ENCODE data around the gene VGF. TPM values are rescaled to one million over a fixed set of nuclear protein-coding genes. Genes with fewer than 3 reads are reported as not detected.

The VGF gene
- total RNA-seq, 1 experiment from 2014 or later, result 11.2 TPM

DNA sequence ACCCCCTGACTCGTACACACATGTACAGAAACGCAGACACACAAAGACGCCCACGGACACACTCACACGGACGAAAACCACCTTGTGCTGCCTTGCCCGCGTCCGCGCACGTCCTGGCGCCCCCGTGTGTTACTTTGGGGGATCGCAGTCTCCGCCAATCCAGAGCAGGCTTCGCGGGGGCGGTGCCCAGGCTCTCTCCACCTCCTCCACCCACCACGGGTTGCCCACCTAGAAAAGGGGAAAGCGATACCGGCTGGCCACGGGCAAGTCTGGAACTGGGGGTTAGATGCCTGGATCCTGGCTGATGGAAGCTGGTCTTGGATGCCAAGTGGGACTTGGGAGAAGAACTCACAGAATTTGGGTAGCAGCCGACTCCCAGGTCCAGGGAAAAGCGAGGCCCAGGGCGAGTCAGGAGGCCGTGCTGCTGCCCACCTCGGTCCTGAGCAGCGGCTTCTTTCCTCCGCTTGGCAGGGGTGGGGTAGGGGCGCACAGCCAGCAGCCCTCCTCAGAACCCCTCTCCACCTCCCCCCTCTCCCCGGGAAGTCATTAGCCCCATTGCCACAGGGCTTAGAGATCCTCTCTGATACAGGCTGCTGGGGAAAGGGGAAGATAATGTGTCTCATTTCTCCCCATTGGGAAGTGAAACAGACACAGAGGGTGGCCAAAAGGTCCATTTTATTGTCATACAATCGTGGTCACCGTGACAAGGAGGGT is 4.6 kb upstream of the VGF start:
- Mint-ChIP-seq H3K4me3 (ENCODE audit: unreplicated experiment) (peak overlapping the region; percentile 29), H3K27ac (ENCODE audit: low read depth, unreplicated experiment) (peak overlapping the region; percentile 71), H3K9me3 (ENCODE audit: unreplicated experiment) (no peaks in the 10 kb centered on the region), H3K4me1 (ENCODE audit: insufficient read depth, unreplicated experiment) (peaks cover 50% of the 10 kb centered on the region), H3K36me3 (ENCODE audit: insufficient read depth, unreplicated experiment) (peaks cover 4% of the 10 kb centered on the region), H3K27me3 (ENCODE audit: insufficient read depth, unreplicated experiment) (peaks cover 98% of the 10 kb centered on the region)
- BruUV-seq (replicated peaks), result no TSS peak
- POLR2A ChIA-PET, result interaction anchor here (1.6 kb wide), 1 partner anchor 26 kb away, joined by 6 read pairs; no protein-coding TSS in a partner anchor
- CTCF ChIA-PET, result interaction anchor here (0.6 to 2.8 kb wide), 11 partner anchors 15 to 113 kb away, joined by 3 to 31 read pairs (median 4); no protein-coding TSS in a partner anchor
- TF ChIP-seq, protein P1, sequence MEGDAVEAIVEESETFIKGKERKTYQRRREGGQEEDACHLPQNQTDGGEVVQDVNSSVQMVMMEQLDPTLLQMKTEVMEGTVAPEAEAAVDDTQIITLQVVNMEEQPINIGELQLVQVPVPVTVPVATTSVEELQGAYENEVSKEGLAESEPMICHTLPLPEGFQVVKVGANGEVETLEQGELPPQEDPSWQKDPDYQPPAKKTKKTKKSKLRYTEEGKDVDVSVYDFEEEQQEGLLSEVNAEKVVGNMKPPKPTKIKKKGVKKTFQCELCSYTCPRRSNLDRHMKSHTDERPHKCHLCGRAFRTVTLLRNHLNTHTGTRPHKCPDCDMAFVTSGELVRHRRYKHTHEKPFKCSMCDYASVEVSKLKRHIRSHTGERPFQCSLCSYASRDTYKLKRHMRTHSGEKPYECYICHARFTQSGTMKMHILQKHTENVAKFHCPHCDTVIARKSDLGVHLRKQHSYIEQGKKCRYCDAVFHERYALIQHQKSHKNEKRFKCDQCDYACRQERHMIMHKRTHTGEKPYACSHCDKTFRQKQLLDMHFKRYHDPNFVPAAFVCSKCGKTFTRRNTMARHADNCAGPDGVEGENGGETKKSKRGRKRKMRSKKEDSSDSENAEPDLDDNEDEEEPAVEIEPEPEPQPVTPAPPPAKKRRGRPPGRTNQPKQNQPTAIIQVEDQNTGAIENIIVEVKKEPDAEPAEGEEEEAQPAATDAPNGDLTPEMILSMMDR (IDR thresholded peaks at IDR 0.05; ENCODE audit: unreplicated experiment), result peak; percentile 89
- DNase-seq (ENCODE audit: unreplicated experiment), result peak; percentile 56
- intact Hi-C loops (cut with micrococcal nuclease), result loop anchor here (2.0 kb wide), 1 partner anchor 25 kb away; no protein-coding TSS in a partner anchor

DNA sequence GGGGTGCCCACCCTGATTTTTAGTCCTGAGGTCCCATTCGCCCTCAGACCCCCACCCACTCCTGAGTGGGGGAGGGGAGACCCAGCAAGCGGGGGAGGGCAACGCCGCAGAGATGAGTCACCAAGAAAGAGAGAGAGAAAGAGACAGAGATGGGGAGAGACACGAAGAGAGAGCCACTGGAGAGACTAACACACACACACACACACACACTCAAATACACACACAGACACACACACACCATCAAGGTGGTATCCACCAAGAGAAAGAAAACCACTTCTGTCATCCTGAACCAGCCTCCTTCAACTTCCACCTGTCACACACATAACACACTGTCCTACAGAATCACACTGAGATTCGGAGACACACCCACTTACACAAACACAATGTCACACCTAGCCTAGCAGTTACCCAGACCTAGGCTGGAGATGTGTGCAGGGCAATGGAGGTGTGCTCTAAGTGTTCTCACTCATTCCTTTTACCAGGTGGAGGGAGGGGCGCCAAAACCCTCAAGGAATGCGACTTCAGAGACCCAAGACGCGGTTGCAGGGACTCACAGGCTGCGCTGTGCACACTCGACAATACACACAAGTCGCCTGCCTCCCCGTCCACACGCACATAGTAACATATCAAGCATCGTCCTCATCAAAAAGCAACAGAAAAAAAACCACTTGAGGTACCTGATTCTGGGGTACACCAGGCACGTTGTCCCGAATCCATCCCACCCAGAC is 3.9 kb upstream of the VGF start:
- Mint-ChIP-seq H3K9me3 (ENCODE audit: unreplicated experiment) (no peaks in the 10 kb centered on the region), H3K27ac (ENCODE audit: low read depth, unreplicated experiment) (no peak overlapping the region), H3K4me1 (ENCODE audit: insufficient read depth, unreplicated experiment) (peaks cover 50% of the 10 kb centered on the region), H3K4me3 (ENCODE audit: unreplicated experiment) (peak overlapping the region; percentile 29), H3K36me3 (ENCODE audit: insufficient read depth, unreplicated experiment) (peaks cover 4% of the 10 kb centered on the region), H3K27me3 (ENCODE audit: insufficient read depth, unreplicated experiment) (peaks cover 91% of the 10 kb centered on the region)
- TF ChIP-seq, protein P1 (IDR thresholded peaks at IDR 0.05; ENCODE audit: unreplicated experiment), result no peak
- no TSS peak for BruUV-seq (replicated peaks)
- no peak for DNase-seq (ENCODE audit: unreplicated experiment)
- POLR2A ChIA-PET, result interaction anchor here (0.5 to 1.6 kb wide), 2 partner anchors 25 to 47 kb away, joined by 4 to 6 read pairs; no protein-coding TSS in a partner anchor
- CTCF ChIA-PET, result interaction anchor here (0.6 to 2.8 kb wide), 10 partner anchors 13 to 271 kb away, joined by 3 to 31 read pairs (median 6); no protein-coding TSS in a partner anchor
- intact Hi-C loops (cut with micrococcal nuclease), result loop anchor here (2.0 kb wide), 1 partner anchor 24 kb away; no protein-coding TSS in a partner anchor

DNA sequence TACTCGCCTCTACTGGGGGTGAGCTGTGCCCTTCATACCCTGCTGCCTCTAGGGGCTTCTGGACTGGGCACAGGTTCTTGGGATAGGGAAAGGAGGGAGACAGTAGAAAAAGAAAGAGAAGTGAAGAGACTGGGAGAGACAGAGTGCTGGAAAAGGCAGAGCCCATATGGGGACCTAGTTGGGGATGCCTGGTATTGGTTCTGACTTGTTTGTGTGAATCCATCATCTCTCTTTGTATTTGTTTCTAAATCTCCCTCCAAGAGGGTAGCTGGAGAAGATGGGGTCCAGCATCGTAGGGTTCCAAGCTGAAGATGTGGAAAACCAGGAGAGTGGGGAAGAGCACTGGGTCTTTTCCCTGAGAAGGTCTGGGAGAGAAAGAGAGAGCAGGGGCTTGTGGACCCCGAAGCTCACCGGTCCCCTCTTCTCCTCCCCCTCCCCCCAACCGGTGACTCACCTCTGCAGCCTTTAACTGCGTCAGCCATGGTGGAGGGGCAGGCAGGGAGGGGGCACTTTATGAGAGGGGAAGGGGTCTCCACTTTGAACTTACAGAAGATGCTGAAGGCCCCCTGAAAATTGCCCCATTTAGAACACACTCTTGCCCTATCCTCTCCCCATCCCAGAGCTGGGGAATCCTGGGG is 3.2 kb upstream of the VGF start:
- TF ChIP-seq, protein P1 (IDR thresholded peaks at IDR 0.05; ENCODE audit: unreplicated experiment), result no peak
- BruUV-seq (replicated peaks), result no TSS peak
- CTCF ChIA-PET, result interaction anchor here (0.6 to 1.8 kb wide), 12 partner anchors 10 to 318 kb away, joined by 3 to 13 read pairs (median 3); partner anchors contain the start of gene FIS1
- peaks cover 50% of the 10 kb centered on the region for H3K4me1 Mint-ChIP-seq (ENCODE audit: insufficient read depth, unreplicated experiment)
- intact Hi-C loops (cut with micrococcal nuclease), result loop anchor here (2.0 kb wide), 1 partner anchor 24 kb away; no protein-coding TSS in a partner anchor
- H3K9me3 Mint-ChIP-seq (ENCODE audit: unreplicated experiment), result no peaks in the 10 kb centered on the region
- POLR2A ChIA-PET, result interaction anchor here (0.5 kb wide), 2 partner anchors 48 to 305 kb away, joined by 3 to 4 read pairs; no protein-coding TSS in a partner anchor
- DNase-seq (ENCODE audit: unreplicated experiment), result no peak
- H3K27me3 Mint-ChIP-seq (ENCODE audit: insufficient read depth, unreplicated experiment), result peaks cover 84% of the 10 kb centered on the region
- peaks cover 4% of the 10 kb centered on the region for H3K36me3 Mint-ChIP-seq (ENCODE audit: insufficient read depth, unreplicated experiment)
- peak overlapping the region; percentile 29 for H3K4me3 Mint-ChIP-seq (ENCODE audit: unreplicated experiment)
- H3K27ac Mint-ChIP-seq (ENCODE audit: low read depth, unreplicated experiment), result no peak overlapping the region
